ENCODE data around the gene KAZN. TPM values are rescaled to one million over a fixed set of nuclear protein-coding genes. Genes with fewer than 3 reads are reported as not detected.

The KAZN gene
- total RNA-seq, 1 donor from 2014 or later = 2.8 TPM

- TF ChIP-seq CTCF (IDR thresholded peaks at IDR 0.05; ENCODE audit: insufficient read depth, low read length, poor library complexity, severe bottlenecking) = no peak
- no peak for DNase-seq (ENCODE audit: low read depth)
- H3K27me3 ChIP-seq (ENCODE audit: control insufficient read depth, insufficient read depth, low read length) = no peaks in the 10 kb centered on the region
- H3K4me3 ChIP-seq (ENCODE audit: low read depth, low read length) = no peak overlapping the region
- H3K36me3 ChIP-seq (ENCODE audit: control insufficient read depth, insufficient read depth, low read length) = no peaks in the 10 kb centered on the region
Observed at GRCh38 chr1:15081102-15081501, 482.6 kb downstream of the KAZN start.

- no peaks in the 10 kb centered on the region for H3K36me3 ChIP-seq (ENCODE audit: control insufficient read depth, insufficient read depth, low read length)
- DNase-seq (ENCODE audit: low read depth) = no peak
- TF ChIP-seq CTCF (IDR thresholded peaks at IDR 0.05; ENCODE audit: insufficient read depth, low read length, poor library complexity, severe bottlenecking) = no peak
- H3K4me3 ChIP-seq (ENCODE audit: low read depth, low read length) = no peak overlapping the region
- H3K27me3 ChIP-seq (ENCODE audit: control insufficient read depth, insufficient read depth, low read length) = no peaks in the 10 kb centered on the region
Observed at GRCh38 chr1:15083578-15083977, 485.1 kb downstream of the KAZN start.

- H3K27me3 ChIP-seq (ENCODE audit: control insufficient read depth, insufficient read depth, low read length) = no peaks in the 10 kb centered on the region
- TF ChIP-seq CTCF (IDR thresholded peaks at IDR 0.05; ENCODE audit: insufficient read depth, low read length, poor library complexity, severe bottlenecking) = no peak
- H3K36me3 ChIP-seq (ENCODE audit: control insufficient read depth, insufficient read depth, low read length) = no peaks in the 10 kb centered on the region
- no peak for DNase-seq (ENCODE audit: low read depth)
- no peak overlapping the region for H3K4me3 ChIP-seq (ENCODE audit: low read depth, low read length)
Observed at GRCh38 chr1:15088281-15088971, 489.9 kb downstream of the KAZN start.

- no peak for DNase-seq (ENCODE audit: low read depth)
Observed at GRCh38 chr1:15089258-15089992, 490.9 kb downstream of the KAZN start.

GRCh38 chr1:15090373-15090772, 491.9 kb downstream of the KAZN start:
- Histone ChIP-seq H3K27me3 (ENCODE audit: control insufficient read depth, insufficient read depth, low read length) (no peaks in the 10 kb centered on the region), H3K4me3 (ENCODE audit: low read depth, low read length) (no peak overlapping the region), H3K36me3 (ENCODE audit: control insufficient read depth, insufficient read depth, low read length) (no peaks in the 10 kb centered on the region)
- no peak for TF ChIP-seq CTCF (IDR thresholded peaks at IDR 0.05; ENCODE audit: insufficient read depth, low read length, poor library complexity, severe bottlenecking)
- peak; percentile 35 for DNase-seq (ENCODE audit: low read depth)

More at GRCh38 chr1:15089258-15089992, 490.9 kb downstream of the KAZN start:
- no peak for TF ChIP-seq CTCF (IDR thresholded peaks at IDR 0.05; ENCODE audit: insufficient read depth, low read length, poor library complexity, severe bottlenecking)
- Histone ChIP-seq H3K4me3 (ENCODE audit: low read depth, low read length) (no peak overlapping the region), H3K27me3 (ENCODE audit: control insufficient read depth, insufficient read depth, low read length) (no peaks in the 10 kb centered on the region), H3K36me3 (ENCODE audit: control insufficient read depth, insufficient read depth, low read length) (no peaks in the 10 kb centered on the region)

All from kidney epithelial cell (primary cell).